ENCODE data around the gene CCDC57. TPM values are rescaled to one million over a fixed set of nuclear protein-coding genes. Genes with fewer than 3 reads are reported as not detected.

The CCDC57 gene
- total and polyA plus RNA-seq, 2 of the 8 experiments (the other 6 are each of a cell fraction or from before 2014, with no cell fraction given) = 8.4 to 12.9 TPM

GRCh38 chr17:82051776-82052637 is 160.6 kb downstream of the CCDC57 start, which contains the start of the genes GPS1 and RFNG:
GPS1 (plus strand) TSS chr17:82051898; CDS start chr17:82051932, 34 bp downstream.
RFNG (minus strand) TSS chr17:82051811; CDS start chr17:82051766, 45 bp downstream.
- Histone ChIP-seq H2BK120ac (replicated peaks; ENCODE audit: low read depth, low read length) (no peak within 1 kb of the TSS), H3K23ac (ENCODE audit: insufficient read length) (no peak within 1 kb of the TSS), H4K91ac (replicated peaks; ENCODE audit: insufficient read length, low read length) (peak within 1 kb of the TSS; percentile 25), H4K5ac (ENCODE audit: insufficient read length, low read depth, low read length) (peak within 1 kb of the TSS; percentile 24), H3K56ac (replicated peaks; ENCODE audit: insufficient read length, low read depth, low read length) (peak within 1 kb of the TSS; percentile 46), H2AFZ (ENCODE audit: low read length) (no peak within 1 kb of the TSS), H3K4me1 (replicated peaks in 1 of 4; ENCODE audit: control insufficient read depth in 3 of 4, insufficient read depth in 4 of 4, low read length in 3 of 4) (peaks cover 0 to 11% (median 6%) of the 10 kb centered on the region in 4 experiments; a peak in 5 of 7 replicates), H3K14ac (ENCODE audit: insufficient read length) (no peak within 1 kb of the TSS), H3K23me2 (ENCODE audit: low read depth, low read length) (peaks cover 6% of the 10 kb centered on the region; the same call in 1 of the 2 replicates), H4K8ac (ENCODE audit: extremely low read depth, insufficient read depth, low read length) (peak within 1 kb of the TSS; percentile 51), H2BK12ac (ENCODE audit: low read depth, low read length) (no peak within 1 kb of the TSS), H3K79me2 (ENCODE audit: control insufficient read depth in 1 of 2, insufficient read depth in 2 of 2, low read length in 2 of 2) (peaks cover 0 to 12% of the 10 kb centered on the region in 2 experiments; a peak in 1 of 4 replicates), H3K4ac (replicated peaks; ENCODE audit: insufficient read length, low read depth, low read length) (peak within 1 kb of the TSS; percentile 21), H3K79me1 (ENCODE audit: low read depth, low read length) (peaks cover 6% of the 10 kb centered on the region; the same call in 1 of the 2 replicates), H3K9me3 (ENCODE audit: insufficient read depth in 2 of 2, low read depth in 1 of 2, low read length in 1 of 2) (no peaks in the 10 kb centered on the region), H4K20me1 (replicated peaks in 1 of 2; ENCODE audit: control insufficient read depth in 1 of 2, insufficient read depth in 2 of 2, low read length in 2 of 2) (peaks cover 4 to 18% of the 10 kb centered on the region in 2 experiments), H3K18ac (ENCODE audit: extremely low read depth, low read length) (peak within 1 kb of the TSS; percentile 60), H2BK15ac (ENCODE audit: low read length) (no peak within 1 kb of the TSS), H2BK20ac (ENCODE audit: low read length) (no peak within 1 kb of the TSS), H3K27me3 (replicated peaks in 1 of 4; ENCODE audit: control insufficient read depth in 3 of 4, extremely low read depth in 1 of 4, insufficient read depth in 3 of 4, low read length in 3 of 4) (no peaks in the 10 kb centered on the region; a peak in 1 of 7 replicates), H3K36me3 (ENCODE audit: control insufficient read depth in 2 of 4, insufficient read depth in 4 of 4, low read length in 3 of 4) (peaks cover 5 to 34% (median 16%) of the 10 kb centered on the region in 4 experiments), H3K27ac (ENCODE audit: low read depth, low read length) (no peak within 1 kb of the TSS), H2AK5ac (ENCODE audit: low read depth, low read length) (no peak within 1 kb of the TSS), H3K4me2 (ENCODE audit: insufficient read depth in 1 of 2, low read depth in 2 of 2, low read length in 2 of 2) (peak within 1 kb of the TSS; percentile 77 to 97), H3K4me3 (ENCODE audit: extremely low read depth in 1 of 4, insufficient read depth in 2 of 4, low read depth in 3 of 4, low read length in 4 of 4) (peak within 1 kb of the TSS; percentile 72 to 94 (median 86)), H2BK5ac (ENCODE audit: low read depth, low read length) (no peak within 1 kb of the TSS), H3K9ac (replicated peaks in 1 of 4; ENCODE audit: extremely low read depth in 1 of 4, low read depth in 3 of 4, low read length in 3 of 4) (peak within 1 kb of the TSS; percentile 38 to 62 (median 50); a peak in 5 of 7 replicates)
- DNase-seq (ENCODE audit: low read depth in 1 of 2, low spot score in 2 of 2) = peak in 1 of 2 experiments; percentile 86
- TF ChIP-seq CREB1 (IDR thresholded peaks at IDR 0.05) (peak; percentile 50; the same call in 1 of the 2 replicates), TAF1 (IDR thresholded peaks at IDR 0.05; ENCODE audit: low read depth, low read length) (0 out of 2 replicates have a peak, but pooled peaks have one; percentile 15), SIN3A (conservative IDR thresholded peaks at IDR 0.05 in 1 of 2, IDR thresholded peaks at IDR 0.05 in 1 of 2; ENCODE audit: low read depth in 1 of 2, low read length in 2 of 2) (peak in 1 of 2 experiments; percentile 62; a peak in 2 of 4 replicates), SAP30 (IDR thresholded peaks at IDR 0.05; ENCODE audit: insufficient read depth, insufficient replicate concordance, low read length) (no peak), KDM4A (IDR thresholded peaks at IDR 0.05; ENCODE audit: low read depth, low read length, severe bottlenecking) (peak; percentile 38), PHF8 (conservative IDR thresholded peaks at IDR 0.05; ENCODE audit: low read depth, low read length) (peak; percentile 54; the same call in 1 of the 2 replicates), CEBPB (IDR thresholded peaks at IDR 0.05; ENCODE audit: low read depth, low read length) (no peak), GABPA (IDR thresholded peaks at IDR 0.05; ENCODE audit: borderline replicate concordance, insufficient read depth, low read length) (peak; percentile 87), POU5F1 (IDR thresholded peaks at IDR 0.05; ENCODE audit: low read depth, low read length) (no peak)
- TF ChIP-seq, protein P1, sequence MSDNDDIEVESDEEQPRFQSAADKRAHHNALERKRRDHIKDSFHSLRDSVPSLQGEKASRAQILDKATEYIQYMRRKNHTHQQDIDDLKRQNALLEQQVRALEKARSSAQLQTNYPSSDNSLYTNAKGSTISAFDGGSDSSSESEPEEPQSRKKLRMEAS (IDR thresholded peaks at IDR 0.05) = peak; percentile 7; the same call in 1 of the 2 replicates
- no peak for FAIRE-seq
- CTCF ChIA-PET (ENCODE audit: partially characterized antibody) = interaction anchor here (0.6 to 5.4 kb wide), 5 partner anchors 9 to 53 kb away, joined by 3 to 40 read pairs (median 4); partner anchors contain the start of genes DCXR and RAC3
- POLR2A ChIA-PET (ENCODE audit: partially characterized antibody) = interaction anchor here (1.0 to 13.2 kb wide), 13 partner anchors 9 to 44 kb away, joined by 3 to 161 read pairs (median 4); partner anchors contain the start of genes DCXR, DUS1L and RAC3
- 4% methylated on average over 21 of the region's 94 CpGs; no CpG with 5 or more reads in 1 of the 2 experiments for WGBS, 2 experiments (ENCODE audit: extremely low coverage in 1 of 2, insufficient coverage in 1 of 2, insufficient read length in 1 of 2, insufficient replicate concordance in 2 of 2, low coverage in 1 of 2, low lambda C conversion rate in 2 of 2, missing lambda C conversion rate in 1 of 2)
